DND-41 (cell line): ENCODE data around the gene HOXA4.

Experiments
- ATAC-seq: fragments of 200-7000 bp; cut with Tn5 transposase; 3 replicates; pipeline ENCODE4 v1.9.1; 2021; ENCODE audit warnings: low read depth; ENCODE audit not compliant: insufficient read depth
- DNase-seq: peaks from one replicate; pipeline ENCODE4 v3.0.0-alpha.2; 2020
- H2AFZ ChIP-seq: 2 replicates; pipeline ENCODE4 v1.6.0; 2012; ENCODE audit warnings: low read depth, low read length
- H3K27ac ChIP-seq: 2 replicates; pipeline ENCODE4 v1.5.1; 2012; ENCODE audit warnings: low read length, inconsistent platforms
- H3K27me3 ChIP-seq: fragments of 200-600 bp; sonication (generic); 2 replicates; pipeline ENCODE4 v1.6.0; 2012; ENCODE audit warnings: low read length, mild to moderate bottlenecking, inconsistent platforms; ENCODE audit not compliant: insufficient read depth, poor library complexity
- H3K36me3 ChIP-seq: 2 replicates; pipeline ENCODE4 v1.5.1; 2012; ENCODE audit warnings: low read length, inconsistent platforms; ENCODE audit not compliant: insufficient read depth
- H3K4me1 ChIP-seq: 2 replicates; pipeline ENCODE4 v1.5.1; 2012; ENCODE audit warnings: mild to moderate bottlenecking, low read length; ENCODE audit not compliant: insufficient read depth
- H3K4me2 ChIP-seq: 2 replicates; pipeline ENCODE4 v1.6.0; 2012; ENCODE audit warnings: mild to moderate bottlenecking, moderate library complexity, low read length, inconsistent platforms; ENCODE audit not compliant: insufficient read depth
- H3K4me3 ChIP-seq, 2 experiments: fragments of 200-600 bp in 1 of 2; shearing (Covaris generic) in 1 of 2; 2 replicates each; pipeline ENCODE4 v1.5.1; 2012 to 2016; ENCODE audit warnings: inconsistent platforms in 2 of 2, low read length in 2 of 2, mild to moderate bottlenecking in 2 of 2, low read depth in 1 of 2, moderate library complexity in 1 of 2
- H3K79me2 ChIP-seq: 2 replicates; pipeline ENCODE4 v1.6.0; 2012; ENCODE audit warnings: low read length, inconsistent platforms; ENCODE audit not compliant: insufficient read depth
- H3K9ac ChIP-seq: 2 replicates; pipeline ENCODE4 v1.6.0; 2012; ENCODE audit warnings: low read depth, mild to moderate bottlenecking, inconsistent platforms, low read length, moderate library complexity
- H3K9me3 ChIP-seq: 2 replicates; pipeline ENCODE4 v1.5.1; 2012; ENCODE audit warnings: low read length, moderate library complexity, mild to moderate bottlenecking, inconsistent platforms; ENCODE audit not compliant: insufficient read depth, severe bottlenecking
- H4K20me1 ChIP-seq: 2 replicates; pipeline ENCODE4 v1.6.0; 2012; ENCODE audit warnings: low read length; ENCODE audit not compliant: insufficient read depth
- EZH2 ChIP-seq: IDR thresholded peaks from 3 replicates; pipeline ENCODE4 v1.6.1; 2012; ENCODE audit warnings: borderline replicate concordance, low read depth, mild to moderate bottlenecking, moderate library complexity, low read length, inconsistent platforms; ENCODE audit not compliant: severe bottlenecking
- TF ChIP-seq, protein P1 (sequence below): IDR thresholded peaks from 2 replicates; pipeline ENCODE4 v1.5.1; 2012; ENCODE audit warnings: borderline replicate concordance, low read length, moderate library complexity, mild to moderate bottlenecking; ENCODE audit not compliant: poor library complexity, severe bottlenecking; ENCODE audit errors: extremely low read depth

Gene HOXA4

DNA sequence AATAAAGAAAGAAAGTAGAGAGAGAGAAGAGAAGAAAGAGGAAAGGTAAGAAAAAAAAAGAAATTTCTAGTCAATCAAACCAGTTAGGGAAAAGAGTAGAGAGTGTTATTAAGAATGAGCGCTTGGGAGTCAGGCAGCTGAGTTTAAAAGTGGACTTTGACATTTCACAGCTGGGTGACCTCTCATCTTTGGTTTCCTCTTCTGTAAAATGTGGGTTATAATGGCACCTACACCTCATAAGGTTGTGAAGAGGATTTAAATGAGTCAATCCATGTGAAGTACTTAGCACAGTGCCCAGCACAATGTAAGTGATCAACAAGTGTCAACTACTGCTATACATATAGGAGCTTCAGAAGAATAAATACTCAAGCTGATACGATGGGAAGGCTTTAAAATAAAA is 46.9 kb downstream of the HOXA4 start:
- DNase-seq: no peak
- H3K9ac ChIP-seq: no peak overlapping the region
- H2AFZ ChIP-seq: no peak overlapping the region
- no peak for ATAC-seq
- H3K4me2 ChIP-seq: no peak overlapping the region
- no peaks in the 10 kb centered on the region for H4K20me1 ChIP-seq
- H3K27me3 ChIP-seq: no peaks in the 10 kb centered on the region
- no peaks in the 10 kb centered on the region for H3K9me3 ChIP-seq
- no peak overlapping the region for H3K27ac ChIP-seq
- TF ChIP-seq EZH2: no peak
- H3K4me3 ChIP-seq: no peak overlapping the region
- no peaks in the 10 kb centered on the region for H3K36me3 ChIP-seq
- no peaks in the 10 kb centered on the region for H3K79me2 ChIP-seq
- no peaks in the 10 kb centered on the region for H3K4me1 ChIP-seq

GRCh38 chr7:27082171-27082570 is 48.4 kb downstream of the HOXA4 start:
- no peak overlapping the region for H3K4me3 ChIP-seq
- no peaks in the 10 kb centered on the region for H3K27me3 ChIP-seq
- H3K4me1 ChIP-seq: no peaks in the 10 kb centered on the region
- TF ChIP-seq EZH2: no peak
- TF ChIP-seq, protein P1, sequence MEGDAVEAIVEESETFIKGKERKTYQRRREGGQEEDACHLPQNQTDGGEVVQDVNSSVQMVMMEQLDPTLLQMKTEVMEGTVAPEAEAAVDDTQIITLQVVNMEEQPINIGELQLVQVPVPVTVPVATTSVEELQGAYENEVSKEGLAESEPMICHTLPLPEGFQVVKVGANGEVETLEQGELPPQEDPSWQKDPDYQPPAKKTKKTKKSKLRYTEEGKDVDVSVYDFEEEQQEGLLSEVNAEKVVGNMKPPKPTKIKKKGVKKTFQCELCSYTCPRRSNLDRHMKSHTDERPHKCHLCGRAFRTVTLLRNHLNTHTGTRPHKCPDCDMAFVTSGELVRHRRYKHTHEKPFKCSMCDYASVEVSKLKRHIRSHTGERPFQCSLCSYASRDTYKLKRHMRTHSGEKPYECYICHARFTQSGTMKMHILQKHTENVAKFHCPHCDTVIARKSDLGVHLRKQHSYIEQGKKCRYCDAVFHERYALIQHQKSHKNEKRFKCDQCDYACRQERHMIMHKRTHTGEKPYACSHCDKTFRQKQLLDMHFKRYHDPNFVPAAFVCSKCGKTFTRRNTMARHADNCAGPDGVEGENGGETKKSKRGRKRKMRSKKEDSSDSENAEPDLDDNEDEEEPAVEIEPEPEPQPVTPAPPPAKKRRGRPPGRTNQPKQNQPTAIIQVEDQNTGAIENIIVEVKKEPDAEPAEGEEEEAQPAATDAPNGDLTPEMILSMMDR: no peak
- no peak overlapping the region for H2AFZ ChIP-seq
- no peak overlapping the region for H3K4me2 ChIP-seq
- no peak overlapping the region for H3K27ac ChIP-seq
- H3K9me3 ChIP-seq: no peaks in the 10 kb centered on the region
- no peaks in the 10 kb centered on the region for H3K79me2 ChIP-seq
- H4K20me1 ChIP-seq: no peaks in the 10 kb centered on the region
- no peak for DNase-seq
- no peak for ATAC-seq
- no peaks in the 10 kb centered on the region for H3K36me3 ChIP-seq
- H3K9ac ChIP-seq: no peak overlapping the region

DNA sequence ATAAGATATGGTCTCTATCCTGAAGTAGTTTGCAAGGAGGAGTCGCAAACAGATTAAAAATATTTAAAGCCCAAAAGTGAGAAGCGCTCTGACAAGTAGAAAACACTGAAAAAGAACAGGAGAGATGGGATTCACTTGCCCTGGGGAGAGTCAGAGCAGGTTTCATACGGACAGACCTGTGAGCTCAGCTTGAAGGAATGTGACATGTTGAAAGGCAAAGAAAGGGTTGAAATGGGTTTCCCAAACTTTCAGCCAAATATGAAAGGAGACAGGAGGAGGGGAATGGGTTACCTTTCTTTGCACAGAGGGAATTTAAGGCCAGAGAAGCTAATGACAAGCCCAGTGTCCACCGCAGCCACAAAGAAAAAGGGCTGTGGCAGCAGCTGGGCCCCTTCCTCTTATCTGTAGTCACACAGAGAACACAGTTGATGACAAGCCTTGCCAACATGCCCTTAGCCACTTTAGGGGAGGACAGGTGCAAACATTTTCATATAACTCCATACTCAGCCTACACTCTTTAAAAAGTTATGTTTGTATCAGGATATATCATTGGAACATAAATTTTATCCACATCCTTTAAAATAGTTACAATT is 49.6 kb downstream of the HOXA4 start:
- Histone ChIP-seq H3K4me1 (no peaks in the 10 kb centered on the region), H3K9me3 (no peaks in the 10 kb centered on the region), H2AFZ (no peak overlapping the region), H3K4me3 (no peak overlapping the region), H3K36me3 (no peaks in the 10 kb centered on the region), H3K4me2 (no peak overlapping the region), H3K27me3 (no peaks in the 10 kb centered on the region), H3K27ac (no peak overlapping the region), H3K9ac (no peak overlapping the region), H3K79me2 (no peaks in the 10 kb centered on the region), H4K20me1 (no peaks in the 10 kb centered on the region)
- DNase-seq: no peak
- TF ChIP-seq, protein P1: no peak
- TF ChIP-seq EZH2: no peak
- no peak for ATAC-seq

DNA sequence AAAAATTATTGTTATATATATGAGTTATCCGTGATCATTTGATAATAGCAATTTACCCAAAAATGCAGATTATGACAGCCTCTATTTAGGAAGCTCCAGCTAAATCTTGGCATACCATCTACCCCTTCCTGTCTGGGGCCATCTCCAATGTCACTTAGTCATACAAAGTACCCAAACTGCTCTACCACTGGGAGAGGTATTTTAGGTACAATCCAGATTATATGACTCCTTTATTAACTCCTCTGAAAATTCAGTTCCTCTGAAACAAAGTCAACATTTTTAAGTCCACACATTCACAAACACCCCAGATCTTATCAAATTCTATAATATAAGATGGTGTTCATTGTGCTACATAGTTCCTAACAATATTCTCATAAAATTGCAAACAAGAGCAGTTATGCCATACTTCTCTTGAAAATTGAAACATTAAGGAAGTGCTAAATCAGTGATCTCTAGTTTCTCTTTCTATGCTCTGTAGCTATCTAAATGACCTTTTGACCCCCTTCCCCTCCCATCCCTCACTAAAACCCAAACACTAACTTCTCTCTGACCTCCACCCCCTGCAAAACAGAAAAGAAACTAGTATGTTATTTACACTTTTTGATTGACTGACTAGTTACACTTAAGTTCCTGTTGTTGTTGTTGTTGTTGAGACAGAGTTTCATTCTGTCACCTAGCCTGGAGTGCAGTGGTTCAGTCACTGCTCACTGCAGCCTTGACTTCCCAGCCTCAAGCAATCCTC is 51.2 kb downstream of the HOXA4 start:
- Histone ChIP-seq H3K4me1 (no peaks in the 10 kb centered on the region), H3K9me3 (no peaks in the 10 kb centered on the region), H3K36me3 (no peaks in the 10 kb centered on the region), H3K27me3 (no peaks in the 10 kb centered on the region), H4K20me1 (no peaks in the 10 kb centered on the region), H3K4me3 (no peak overlapping the region), H3K79me2 (no peaks in the 10 kb centered on the region), H3K27ac (no peak overlapping the region), H3K4me2 (no peak overlapping the region), H2AFZ (no peak overlapping the region), H3K9ac (no peak overlapping the region)
- TF ChIP-seq, protein P1: no peak
- TF ChIP-seq EZH2: no peak
- DNase-seq (no peak), ATAC-seq (no peak)
